IMR-90 (cell line): ENCODE measurements around the gene IRS2.

Experiments
- BHLHE40 ChIP-seq: fragments of 150-350 bp; IDR thresholded peaks from 2 replicates; pipeline ENCODE4 v1.6.1; 2016; ENCODE audit warnings: mild to moderate bottlenecking, low read depth, low read length
- CEBPB ChIP-seq: IDR thresholded peaks from 2 replicates; pipeline ENCODE4 v1.6.1; 2012; ENCODE audit warnings: low read depth, low read length, improper control_type of control experiment
- CHD1 ChIP-seq: IDR thresholded peaks from 2 replicates; pipeline ENCODE4 v1.6.1; 2012; ENCODE audit warnings: low read depth, low read length, improper control_type of control experiment
- CTCF ChIP-seq: conservative IDR thresholded peaks from 2 replicates; pipeline ENCODE4 v1.5.1; 2012; ENCODE audit warnings: mild to moderate bottlenecking, low read depth, low read length, improper control_type of control experiment
- FOS ChIP-seq: fragments of 150-350 bp; IDR thresholded peaks from 2 replicates; pipeline ENCODE4 v1.6.1; 2016; ENCODE audit warnings: low read depth, low read length
- MAFK ChIP-seq: IDR thresholded peaks from 2 replicates; pipeline ENCODE4 v1.6.1; 2012; ENCODE audit warnings: low read depth, low read length, improper control_type of control experiment
- MAZ ChIP-seq: IDR thresholded peaks from 2 replicates; pipeline ENCODE4 v1.6.1; 2012; ENCODE audit warnings: low read depth, mild to moderate bottlenecking, low read length, improper control_type of control experiment, moderate library complexity, borderline replicate concordance
- MXI1 ChIP-seq: IDR thresholded peaks from 2 replicates; pipeline ENCODE4 v1.6.1; 2012; ENCODE audit warnings: low read depth, mild to moderate bottlenecking, low read length, moderate library complexity, borderline replicate concordance
- POLR2A ChIP-seq: IDR thresholded peaks from 2 replicates; pipeline ENCODE4 v1.6.1; 2012; ENCODE audit warnings: mild to moderate bottlenecking, low read depth, low read length
- RAD21 ChIP-seq: IDR thresholded peaks from 2 replicates; pipeline ENCODE4 v1.6.1; 2012; ENCODE audit warnings: low read length, improper control_type of control experiment
- RCOR1 ChIP-seq: IDR thresholded peaks from 2 replicates; pipeline ENCODE4 v1.6.1; 2012; ENCODE audit warnings: mild to moderate bottlenecking, low read length, improper control_type of control experiment; ENCODE audit not compliant: insufficient replicate concordance
- RFX5 ChIP-seq: IDR thresholded peaks from 2 replicates; pipeline ENCODE4 v1.8.0; 2012; ENCODE audit warnings: low read depth, mild to moderate bottlenecking, low read length, moderate library complexity
- SMC3 ChIP-seq: fragments of 150-350 bp; IDR thresholded peaks from 2 replicates; pipeline ENCODE4 v1.6.1; 2016; ENCODE audit warnings: low read depth, mild to moderate bottlenecking, antibody characterized with exemption, low read length, moderate library complexity
- USF2 ChIP-seq: fragments of 150-350 bp; IDR thresholded peaks from 2 replicates; pipeline ENCODE4 v1.6.1; 2017; ENCODE audit warnings: mild to moderate bottlenecking, antibody characterized with exemption, low read length, low read depth

DNA sequence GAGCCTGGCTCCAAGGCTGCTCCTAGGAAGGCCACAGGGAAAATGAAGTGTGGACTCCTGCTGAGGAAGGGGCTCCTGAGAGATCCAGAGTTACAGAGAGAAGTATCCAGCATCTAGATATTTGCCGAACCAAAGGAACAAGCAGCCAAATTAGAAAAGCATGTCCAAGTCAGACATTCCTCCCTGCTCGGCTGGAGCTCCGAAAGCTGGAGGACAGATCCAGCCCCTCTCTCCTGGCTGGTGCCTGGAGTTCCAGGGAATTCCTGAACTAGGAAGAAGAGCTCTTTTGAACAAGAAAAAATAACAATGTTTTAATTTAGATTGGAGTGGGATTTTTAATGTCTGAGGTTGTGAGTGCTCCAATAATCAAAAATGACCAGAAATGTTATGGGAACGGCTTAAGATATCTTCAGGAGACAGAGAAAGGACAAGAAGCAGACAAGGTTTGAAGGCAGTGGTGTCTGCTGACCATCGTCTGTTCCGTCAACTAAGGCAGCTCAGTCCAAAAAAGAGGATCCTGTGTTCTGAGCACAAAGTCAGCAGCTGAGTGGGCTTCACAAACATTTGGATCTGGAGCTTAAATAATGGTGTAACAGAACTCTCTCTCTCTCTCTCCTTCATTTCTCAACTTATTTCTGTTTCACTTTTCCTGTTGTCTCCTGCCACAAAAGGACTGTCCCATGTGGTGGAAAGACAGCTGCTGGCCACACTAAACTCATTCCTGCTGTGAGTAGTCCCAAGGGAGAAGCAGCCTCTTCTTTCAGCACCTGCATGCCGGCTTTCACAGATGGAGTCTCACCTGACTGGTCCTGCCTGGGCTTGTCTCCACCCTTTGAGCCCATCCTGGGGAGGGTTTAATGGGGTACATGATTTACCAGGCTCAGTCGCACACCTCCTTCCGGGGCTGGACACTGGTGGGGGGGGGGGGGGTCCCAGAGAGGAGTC lies 31.5 kb upstream of the IRS2 start:
- no peak for TF ChIP-seq POLR2A
- no peak for TF ChIP-seq CTCF
- TF ChIP-seq CEBPB = no peak
- TF ChIP-seq MXI1 = no peak
- no peak for TF ChIP-seq FOS
- no peak for TF ChIP-seq SMC3
- TF ChIP-seq USF2 = no peak
- TF ChIP-seq RCOR1 = no peak
- no peak for TF ChIP-seq MAFK
- TF ChIP-seq RAD21 = no peak
- TF ChIP-seq MAZ = no peak
- TF ChIP-seq BHLHE40 = no peak
- no peak for TF ChIP-seq RFX5
- TF ChIP-seq CHD1 = no peak
